GM23338 (cell line): ENCODE measurements around the gene FERMT3. TPM values are rescaled to one million over a fixed set of nuclear protein-coding genes. Genes with fewer than 3 reads are reported as not detected.

Source experiments
- ATAC-seq: fragments of 200-7000 bp; cut with Tn5 transposase; 3 replicates; pipeline ENCODE4 v1.9.1; 2020
- DNase-seq: peaks from one replicate; pipeline ENCODE4 v3.0.0-alpha.2; 2015; ENCODE audit warnings: low spot score
- H2AFZ ChIP-seq: fragments of 200-600 bp; sonication (generic); 2 replicates; pipeline ENCODE4 v1.8.0; 2016; ENCODE audit warnings: antibody characterized with exemption, mild to moderate bottlenecking, moderate library complexity
- H3F3A ChIP-seq: fragments of 200-600 bp; sonication (generic); replicated peaks from 2 replicates; pipeline ENCODE4 v1.8.0; 2017; ENCODE audit warnings: antibody characterized with exemption, mixed run types, low read depth
- H3K27ac ChIP-seq: fragments of 200-600 bp; sonication (generic); 2 replicates; pipeline ENCODE4 v1.6.1; 2016; ENCODE audit warnings: low read depth
- H3K27me3 ChIP-seq: fragments of 200-600 bp; sonication (generic); 2 replicates; pipeline ENCODE4 v1.8.0; 2016; ENCODE audit warnings: mild to moderate bottlenecking, mixed run types, moderate library complexity; ENCODE audit not compliant: insufficient read depth
- H3K36me3 ChIP-seq: fragments of 200-600 bp; sonication (generic); 2 replicates; pipeline ENCODE4 v1.8.0; 2016; ENCODE audit warnings: mild to moderate bottlenecking; ENCODE audit not compliant: insufficient read depth
- H3K4me1 ChIP-seq: fragments of 200-600 bp; sonication (generic); 2 replicates; pipeline ENCODE4 v1.8.0; 2016; ENCODE audit warnings: mild to moderate bottlenecking, moderate library complexity; ENCODE audit not compliant: insufficient read depth
- H3K4me2 ChIP-seq: fragments of 200-600 bp; sonication (generic); 2 replicates; pipeline ENCODE4 v1.7.1; 2017; ENCODE audit warnings: mixed run types
- H3K4me3 ChIP-seq: fragments of 200-600 bp; sonication (generic); 2 replicates; pipeline ENCODE4 v1.6.1; 2016; ENCODE audit warnings: mixed run types
- H3K79me2 ChIP-seq: fragments of 200-600 bp; sonication (generic); replicated peaks from 2 replicates; pipeline ENCODE4 v1.8.0; 2017; ENCODE audit warnings: mild to moderate bottlenecking; ENCODE audit not compliant: insufficient read depth
- H3K9me2 ChIP-seq: fragments of 200-600 bp; sonication (generic); 2 replicates; pipeline ENCODE4 v1.8.0; 2017; ENCODE audit not compliant: insufficient read depth
- H4K20me1 ChIP-seq: fragments of 200-600 bp; sonication (generic); replicated peaks from 2 replicates; pipeline ENCODE4 v1.8.0; 2017; ENCODE audit warnings: mild to moderate bottlenecking; ENCODE audit not compliant: insufficient read depth
- H3K27ac Mint-ChIP-seq: 2 replicates; pipeline ENCODE4 v1.8.0; 2020; ENCODE audit warnings: inconsistent platforms, mild to moderate bottlenecking, moderate library complexity, mixed read lengths
- H3K27me3 Mint-ChIP-seq: 3 replicates; pipeline ENCODE4 v1.8.0; 2022; ENCODE audit warnings: low read depth, mild to moderate bottlenecking, moderate library complexity, mixed read lengths, inconsistent platforms; ENCODE audit not compliant: insufficient read depth, poor library complexity
- H3K36me3 Mint-ChIP-seq: 3 replicates; pipeline ENCODE4 v1.8.0; 2021; ENCODE audit warnings: low read depth, mild to moderate bottlenecking, inconsistent platforms, moderate library complexity, mixed read lengths
- H3K4me1 Mint-ChIP-seq: 3 replicates; pipeline ENCODE4 v1.8.0; 2020; ENCODE audit warnings: mild to moderate bottlenecking, inconsistent platforms, mixed read lengths
- H3K4me3 Mint-ChIP-seq: 3 replicates; pipeline ENCODE4 v1.8.0; 2021; ENCODE audit warnings: moderate library complexity, mild to moderate bottlenecking, inconsistent platforms, mixed read lengths
- H3K9me3 Mint-ChIP-seq: 3 replicates; pipeline ENCODE4 v1.8.0; 2020; ENCODE audit warnings: moderate library complexity, mild to moderate bottlenecking, inconsistent platforms, mixed read lengths
- CREB1 ChIP-seq: fragments of 250-450 bp; sonication (Bioruptor Pico); IDR thresholded peaks from 2 replicates; pipeline ENCODE4 v1.5.0; 2020; ENCODE audit warnings: low read depth, mild to moderate bottlenecking, moderate library complexity
- CTCF ChIP-seq, 2 experiments: fragments of 200-600 bp in 1 of 2; sonication (generic) in 1 of 2; conservative IDR thresholded peaks; 2 replicates each; pipeline versions ENCODE4 v1.5.1 to v1.6.1; 2016 to 2017; ENCODE audit warnings: antibody characterized with exemption in 2 of 2, low read depth in 2 of 2, mild to moderate bottlenecking in 2 of 2, moderate library complexity in 1 of 2
- ETS1 ChIP-seq: IDR thresholded peaks from 2 replicates; pipeline ENCODE4 v1.6.1; 2016; ENCODE audit warnings: antibody characterized with exemption
- EZH2 ChIP-seq: fragments of 200-600 bp; sonication (generic); IDR thresholded peaks from one replicate; pipeline ENCODE4 v1.8.0; 2017; ENCODE audit warnings: antibody characterized with exemption, mild to moderate bottlenecking, low read depth; ENCODE audit not compliant: unreplicated experiment
- EZH2phosphoT487 ChIP-seq: fragments of 200-600 bp; sonication (generic); IDR thresholded peaks from one replicate; pipeline ENCODE4 v1.8.1; 2018; ENCODE audit warnings: antibody characterized with exemption; ENCODE audit not compliant: unreplicated experiment
- JUNB ChIP-seq: IDR thresholded peaks from one replicate; pipeline ENCODE4 v1.6.1; 2016; ENCODE audit warnings: antibody characterized with exemption; ENCODE audit not compliant: unreplicated experiment
- NANOG ChIP-seq: IDR thresholded peaks from 2 replicates; pipeline ENCODE4 v1.6.1; 2016; ENCODE audit warnings: antibody characterized with exemption, borderline replicate concordance
- POLR2AphosphoS5 ChIP-seq: IDR thresholded peaks from 2 replicates; pipeline ENCODE4 v1.6.1; 2016; ENCODE audit warnings: antibody characterized with exemption, low read depth
- REST ChIP-seq: IDR thresholded peaks from one replicate; pipeline ENCODE4 v1.6.1; 2018; ENCODE audit warnings: antibody characterized with exemption; ENCODE audit not compliant: unreplicated experiment
- STAT1 ChIP-seq: IDR thresholded peaks from one replicate; pipeline ENCODE4 v1.6.1; 2016; ENCODE audit warnings: antibody characterized with exemption; ENCODE audit not compliant: unreplicated experiment
- ZNF114 ChIP-seq: fragments of 250-450 bp; sonication (Bioruptor Pico); IDR thresholded peaks from 2 replicates; pipeline ENCODE4 v1.5.0; 2020; ENCODE audit warnings: mild to moderate bottlenecking, moderate library complexity
- ZNF331 ChIP-seq: fragments of 250-450 bp; sonication (Bioruptor Pico); IDR thresholded peaks from 2 replicates; pipeline ENCODE4 v1.5.0; 2020; ENCODE audit warnings: low read depth, mild to moderate bottlenecking, moderate library complexity
- ZNF462 ChIP-seq: fragments of 250-450 bp; sonication (Bioruptor Pico); IDR thresholded peaks from 2 replicates; pipeline ENCODE4 v1.5.0; 2020; ENCODE audit warnings: mild to moderate bottlenecking, moderate library complexity
- polyA plus RNA-seq: library from polyadenylated mRNA; unstranded; fragments of >200 nt; fragmentation: Nextera tagmentation; extraction: Ambion mirVana; gene quantifications from 2 replicates; pipeline ENCODE4 v1.2.1, GENCODE V29; 2016
- total RNA-seq: library from RNA; depleted of rRNA; stranded (reverse); fragments of >200 nt; shearing (Covaris generic); gene quantifications from 2 replicates; pipeline ENCODE4 v1.2.3, GENCODE V29; 2014

FERMT3 gene
- total and polyA plus RNA-seq, 2 experiments from 2014 or later, result 1.5 to 1.6 TPM

DNA sequence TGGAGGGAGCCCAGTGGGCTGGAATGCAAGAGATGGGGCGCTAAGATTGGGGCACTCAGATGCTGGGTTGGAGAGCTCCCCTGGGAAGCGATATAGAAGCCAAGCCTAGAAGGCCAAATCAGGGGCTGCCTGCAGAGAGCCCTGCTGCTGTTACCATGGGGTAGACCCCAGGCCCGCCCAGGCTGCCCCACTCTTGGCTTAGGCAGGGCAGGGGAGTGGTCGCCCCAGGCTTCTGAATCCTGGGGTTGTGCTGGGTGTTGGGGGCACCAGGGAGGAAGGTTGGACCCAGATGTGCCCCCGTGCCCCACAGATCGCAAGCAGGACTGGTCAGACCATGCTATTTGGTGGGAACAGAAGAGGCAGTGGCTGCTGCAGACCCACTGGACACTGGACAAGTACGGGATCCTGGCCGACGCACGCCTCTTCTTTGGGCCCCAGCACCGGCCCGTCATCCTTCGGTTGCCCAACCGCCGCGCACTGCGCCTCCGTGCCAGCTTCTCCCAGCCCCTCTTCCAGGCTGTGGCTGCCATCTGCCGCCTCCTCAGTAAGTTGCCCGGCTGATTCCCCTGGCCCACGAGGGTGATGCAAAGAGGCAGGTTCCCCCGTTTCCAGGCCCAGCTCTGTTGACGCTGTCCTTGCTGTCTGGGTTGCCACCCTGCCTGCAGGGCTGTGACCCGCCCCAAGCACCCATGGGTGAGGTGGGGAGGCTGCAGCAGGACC, 3.9 kb downstream of the FERMT3 start:
- Mint-ChIP-seq H3K27me3 (peaks cover 12% of the 10 kb centered on the region), H3K4me3 (no peak overlapping the region), H3K36me3 (peaks cover 30% of the 10 kb centered on the region), H3K4me1 (peaks cover 3% of the 10 kb centered on the region; the same call in 2 of the 3 replicates), H3K27ac (no peak overlapping the region), H3K9me3 (no peaks in the 10 kb centered on the region)
- Histone ChIP-seq H2AFZ (no peak overlapping the region), H3K9me2 (no peaks in the 10 kb centered on the region), H3K4me2 (no peak overlapping the region), H3K79me2 (no peaks in the 10 kb centered on the region), H3K4me1 (no peaks in the 10 kb centered on the region; the same call in 1 of the 2 replicates), H3K4me3 (no peak overlapping the region), H3K36me3 (peaks cover 9% of the 10 kb centered on the region; the same call in 1 of the 2 replicates), H3K27ac (no peak overlapping the region), H4K20me1 (peaks cover under 1% of the 10 kb centered on the region; the same call in 1 of the 2 replicates), H3K27me3 (no peaks in the 10 kb centered on the region), H3F3A (peaks cover 13% of the 10 kb centered on the region; the same call in 1 of the 2 replicates)
- TF ChIP-seq NANOG, result no peak
- TF ChIP-seq CREB1, result no peak
- no peak for TF ChIP-seq REST
- TF ChIP-seq JUNB, result no peak
- TF ChIP-seq EZH2phosphoT487, result no peak
- TF ChIP-seq EZH2, result no peak
- no peak for TF ChIP-seq ETS1
- TF ChIP-seq ZNF462 (CRISPR knock-in tag), result no peak
- no peak for TF ChIP-seq CTCF (conservative IDR thresholded peaks at IDR 0.05; ENCODE audit: low read depth in 2 of 2)
- no peak for TF ChIP-seq ZNF114
- TF ChIP-seq STAT1, result no peak
- TF ChIP-seq ZNF331, result no peak
- no peak for TF ChIP-seq POLR2AphosphoS5
- DNase-seq (no peak), ATAC-seq (no peak)
